HL-60 (cell line): ENCODE results near the gene PLEKHA5.

Experiments
- GABPA ChIP-seq: IDR thresholded peaks from 2 replicates; pipeline ENCODE4 v1.6.1; 2012; ENCODE audit warnings: low read depth
- POLR2AphosphoS5 ChIP-seq: IDR thresholded peaks from 2 replicates; pipeline ENCODE4 v1.6.1; 2012; ENCODE audit warnings: low read depth
- SPI1 ChIP-seq: IDR thresholded peaks from 2 replicates; pipeline ENCODE4 v1.6.1; 2012; ENCODE audit warnings: low read depth, mild to moderate bottlenecking, borderline replicate concordance
- TF ChIP-seq, protein P1 (sequence below): IDR thresholded peaks from one replicate; pipeline ENCODE4 v1.5.1; 2011; ENCODE audit warnings: low read length, control low read depth, inconsistent platforms; ENCODE audit not compliant: insufficient read depth
- TF ChIP-seq, protein P2 (sequence below): IDR thresholded peaks from 2 replicates; pipeline ENCODE4 v1.6.1; 2012; ENCODE audit warnings: low read depth; ENCODE audit not compliant: insufficient replicate concordance

DNA sequence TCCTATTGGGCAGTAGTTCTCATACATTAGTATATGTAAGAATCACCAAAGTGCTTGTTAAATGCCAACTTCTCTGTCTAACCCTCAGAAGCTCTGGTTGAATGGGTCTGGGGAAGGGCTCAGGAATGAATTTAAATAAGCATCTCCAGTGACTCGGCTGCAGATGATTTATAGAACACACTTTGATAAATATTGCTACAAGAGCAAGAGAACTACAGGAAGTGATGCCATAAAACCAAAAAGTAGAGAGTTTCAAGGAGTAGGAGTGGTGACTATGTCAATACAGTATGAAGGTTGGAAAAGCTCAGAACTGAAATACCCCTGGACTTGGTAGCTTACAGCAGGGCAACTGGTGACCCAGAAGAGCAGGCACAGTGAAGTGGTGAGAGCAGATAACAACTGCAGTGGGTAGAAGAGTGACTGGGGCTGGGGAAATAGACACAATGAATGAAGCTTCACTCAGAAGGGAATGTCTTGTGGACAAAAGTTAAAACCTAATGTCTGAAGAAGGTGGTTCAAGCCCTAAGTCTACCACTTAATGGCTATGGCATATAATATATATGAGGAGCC, 8.0 kb upstream of the PLEKHA5 start:
- TF ChIP-seq, protein P1, sequence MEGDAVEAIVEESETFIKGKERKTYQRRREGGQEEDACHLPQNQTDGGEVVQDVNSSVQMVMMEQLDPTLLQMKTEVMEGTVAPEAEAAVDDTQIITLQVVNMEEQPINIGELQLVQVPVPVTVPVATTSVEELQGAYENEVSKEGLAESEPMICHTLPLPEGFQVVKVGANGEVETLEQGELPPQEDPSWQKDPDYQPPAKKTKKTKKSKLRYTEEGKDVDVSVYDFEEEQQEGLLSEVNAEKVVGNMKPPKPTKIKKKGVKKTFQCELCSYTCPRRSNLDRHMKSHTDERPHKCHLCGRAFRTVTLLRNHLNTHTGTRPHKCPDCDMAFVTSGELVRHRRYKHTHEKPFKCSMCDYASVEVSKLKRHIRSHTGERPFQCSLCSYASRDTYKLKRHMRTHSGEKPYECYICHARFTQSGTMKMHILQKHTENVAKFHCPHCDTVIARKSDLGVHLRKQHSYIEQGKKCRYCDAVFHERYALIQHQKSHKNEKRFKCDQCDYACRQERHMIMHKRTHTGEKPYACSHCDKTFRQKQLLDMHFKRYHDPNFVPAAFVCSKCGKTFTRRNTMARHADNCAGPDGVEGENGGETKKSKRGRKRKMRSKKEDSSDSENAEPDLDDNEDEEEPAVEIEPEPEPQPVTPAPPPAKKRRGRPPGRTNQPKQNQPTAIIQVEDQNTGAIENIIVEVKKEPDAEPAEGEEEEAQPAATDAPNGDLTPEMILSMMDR = no peak
- TF ChIP-seq POLR2AphosphoS5 = no peak
- TF ChIP-seq GABPA = no peak
- TF ChIP-seq, protein P2, sequence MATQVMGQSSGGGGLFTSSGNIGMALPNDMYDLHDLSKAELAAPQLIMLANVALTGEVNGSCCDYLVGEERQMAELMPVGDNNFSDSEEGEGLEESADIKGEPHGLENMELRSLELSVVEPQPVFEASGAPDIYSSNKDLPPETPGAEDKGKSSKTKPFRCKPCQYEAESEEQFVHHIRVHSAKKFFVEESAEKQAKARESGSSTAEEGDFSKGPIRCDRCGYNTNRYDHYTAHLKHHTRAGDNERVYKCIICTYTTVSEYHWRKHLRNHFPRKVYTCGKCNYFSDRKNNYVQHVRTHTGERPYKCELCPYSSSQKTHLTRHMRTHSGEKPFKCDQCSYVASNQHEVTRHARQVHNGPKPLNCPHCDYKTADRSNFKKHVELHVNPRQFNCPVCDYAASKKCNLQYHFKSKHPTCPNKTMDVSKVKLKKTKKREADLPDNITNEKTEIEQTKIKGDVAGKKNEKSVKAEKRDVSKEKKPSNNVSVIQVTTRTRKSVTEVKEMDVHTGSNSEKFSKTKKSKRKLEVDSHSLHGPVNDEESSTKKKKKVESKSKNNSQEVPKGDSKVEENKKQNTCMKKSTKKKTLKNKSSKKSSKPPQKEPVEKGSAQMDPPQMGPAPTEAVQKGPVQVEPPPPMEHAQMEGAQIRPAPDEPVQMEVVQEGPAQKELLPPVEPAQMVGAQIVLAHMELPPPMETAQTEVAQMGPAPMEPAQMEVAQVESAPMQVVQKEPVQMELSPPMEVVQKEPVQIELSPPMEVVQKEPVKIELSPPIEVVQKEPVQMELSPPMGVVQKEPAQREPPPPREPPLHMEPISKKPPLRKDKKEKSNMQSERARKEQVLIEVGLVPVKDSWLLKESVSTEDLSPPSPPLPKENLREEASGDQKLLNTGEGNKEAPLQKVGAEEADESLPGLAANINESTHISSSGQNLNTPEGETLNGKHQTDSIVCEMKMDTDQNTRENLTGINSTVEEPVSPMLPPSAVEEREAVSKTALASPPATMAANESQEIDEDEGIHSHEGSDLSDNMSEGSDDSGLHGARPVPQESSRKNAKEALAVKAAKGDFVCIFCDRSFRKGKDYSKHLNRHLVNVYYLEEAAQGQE = no peak
- TF ChIP-seq SPI1 = no peak
